ENCODE results near the gene ECI1. TPM values are rescaled to one million over a fixed set of nuclear protein-coding genes. Genes with fewer than 3 reads are reported as not detected.

ECI1 gene
- total and polyA plus RNA-seq, 2 of the 13 experiments (the other 11 are each of a cell fraction or from before 2014, with no cell fraction given): 82.0 to 102 TPM

GRCh38 chr16:2211923-2212347 lies 39.5 kb downstream of the ECI1 start:
- Histone ChIP-seq H3K36me3 (replicated peaks in 1 of 2; ENCODE audit: control insufficient read depth in 1 of 2, insufficient read depth in 2 of 2, low read length in 2 of 2) (peaks cover 4 to 20% of the 10 kb centered on the region in 2 experiments; a peak in 4 of 5 replicates), H4K20me1 (ENCODE audit: insufficient read depth, low read length) (0 out of 2 replicates have a peak, but pooled peaks cover 3% of the 10 kb centered on the region), H3K4me2 (ENCODE audit: low read depth, low read length) (no peak overlapping the region), H3K27ac (ENCODE audit: extremely low read length, insufficient read depth, low read length) (no peak overlapping the region), H3K9ac (ENCODE audit: insufficient read depth, low read depth, low read length) (no peak overlapping the region), H3K27me3 (ENCODE audit: control insufficient read depth in 1 of 2, insufficient read depth in 2 of 2, low read length in 2 of 2) (no peaks in the 10 kb centered on the region; a peak in 1 of 5 replicates), H3K4me3 (replicated peaks in 1 of 3; ENCODE audit: insufficient read depth in 1 of 3, low read depth in 2 of 3, low read length in 3 of 3) (no peak overlapping the region), H3K9me3 (ENCODE audit: low read length) (no peaks in the 10 kb centered on the region), H3K4me1 (ENCODE audit: insufficient read depth, low read length) (peaks cover 52% of the 10 kb centered on the region), H3K79me2 (ENCODE audit: insufficient read depth, low read length) (peaks cover 20% of the 10 kb centered on the region), H2AFZ (ENCODE audit: low read length) (no peak overlapping the region)
- FAIRE-seq (no peak), DNase-seq (ENCODE audit: low spot score) (no peak), ATAC-seq (no peak)
- TF ChIP-seq ZNF687 (CRISPR knock-in tag; IDR thresholded peaks at IDR 0.05) (0 out of 2 replicates have a peak, but pooled peaks have one; percentile 3), BORCS8-MEF2B (CRISPR knock-in tag; IDR thresholded peaks at IDR 0.05) (0 out of 2 replicates have a peak, but pooled peaks have one; percentile 41), ATF7-NPFF (CRISPR knock-in tag; IDR thresholded peaks at IDR 0.05; ENCODE audit: low read depth) (no peak), AGO1 (IDR thresholded peaks at IDR 0.05; ENCODE audit: low read depth, low read length, poor library complexity, severe bottlenecking) (peak; percentile 27), GABPB1 (CRISPR knock-in tag; IDR thresholded peaks at IDR 0.05) (0 out of 2 replicates have a peak, but pooled peaks have one; percentile 2), AGO2 (optimal IDR thresholded peaks at IDR 0.05; ENCODE audit: low read depth, low read length) (peak; percentile 92), ZBTB7A (CRISPR knock-in tag; IDR thresholded peaks at IDR 0.05) (no peak), AKAP8 (CRISPR knock-in tag; IDR thresholded peaks at IDR 0.05) (peak; percentile 76; the same call in 1 of the 2 replicates), POLR2G (IDR thresholded peaks at IDR 0.05; ENCODE audit: low read depth, low read length) (peak; percentile 58; the same call in 1 of the 2 replicates)
- ChIA-PET POLR2A (interaction anchor here (1.3 kb wide), 1 partner anchor 40 kb away, joined by 3 read pairs; the partner anchor contains the start of gene ECI1), CTCF (ENCODE audit: low intra/inter-chr PET ratio, low total read pairs) (no interaction called here)
- no TSS peak for BruUV-seq (replicated peaks)
- in situ Hi-C loops (cut with HindIII; ENCODE audit: extremely low pct_ligation_motif_present, low pct_unique_long_range_greater_than_20kb) (no loop called here), intact Hi-C loops (cut with micrococcal nuclease; ENCODE audit: unreplicated experiment) (no loop called here)
- 77% methylated on average over 3 of the region's 11 CpGs for WGBS (ENCODE audit: low lambda C conversion rate)

All from HepG2 (cell line).